HCT116 (cell line): ENCODE results near the gene DPP9. TPM values are rescaled to one million over a fixed set of nuclear protein-coding genes. Genes with fewer than 3 reads are reported as not detected.

Experiments used
- ATAC-seq: fragments of 200-7000 bp; cut with Tn5 transposase; 2 replicates; pipeline ENCODE4 v1.9.1; 2020; ENCODE audit warnings: mild to moderate bottlenecking, moderate library complexity
- BruUV-seq: library from RNA; stranded (reverse); fragments of 400-500 nt; replicated peaks from 2 replicates; lab custom pipeline; 2021; lab: Mats Ljungman, UMichigan
- CTCF ChIA-PET: fragments of 300-600 bp; sonication (Branson Sonifier 250); formaldehyde crosslinking; loops from one replicate; lab custom pipeline; 2021; ENCODE audit warnings: antibody characterized with exemption; lab: Charles Lee
- POLR2A ChIA-PET: fragments of 300-600, 350-600 bp; sonication (Branson Sonifier 250); formaldehyde crosslinking; loops from one replicate; lab custom pipeline; 2021; ENCODE audit warnings: antibody characterized with exemption; lab: Charles Lee
- RAD21 ChIA-PET, 2 experiments: fragments of 300-600 bp; sonication (Branson Sonifier 250); formaldehyde crosslinking; loops; one replicate each; lab custom pipeline; 2023; ENCODE audit warnings: low total read pairs in 2 of 2; ENCODE audit not compliant: uncharacterized antibody in 2 of 2, unreplicated experiment in 2 of 2, low non-redundant PET in 1 of 2; lab: Charles Lee
- DNase-seq: peaks from one replicate; pipeline ENCODE4 v3.0.0-alpha.2; 2010; ENCODE audit warnings: low read depth, low spot score
- H2AFZ ChIP-seq: fragments of 200-600 bp; shearing (Covaris generic), sonication (generic); 2 replicates; pipeline ENCODE4 v1.6.1; 2017; ENCODE audit warnings: low read depth, mixed run types, mixed read lengths, antibody characterized with exemption, low read length; ENCODE audit not compliant: poor library complexity, severe bottlenecking
- H3K27ac ChIP-seq: 2 replicates; pipeline ENCODE4 v1.5.1; 2012; ENCODE audit warnings: low read depth, low read length
- H3K27me3 ChIP-seq: fragments of 200-600 bp; sonication (generic); 2 replicates; pipeline ENCODE4 v1.6.1; 2016; ENCODE audit warnings: mixed run types, low read length, mixed read lengths; ENCODE audit not compliant: insufficient read depth
- H3K36me3 ChIP-seq, 2 experiments: fragments of 200-500 bp in 1 of 2; fragments of 200-600 bp in 1 of 2; sonication (Bioruptor generic) in 1 of 2; sonication (generic) in 1 of 2; 2 replicates each; pipeline versions ENCODE4 v1.5.1 to v1.6.1; 2014 to 2016; ENCODE audit warnings: low read length in 2 of 2, inconsistent platforms in 1 of 2, mixed read lengths in 1 of 2, mixed run types in 1 of 2; ENCODE audit not compliant: insufficient read depth in 2 of 2, control insufficient read depth in 1 of 2
- H3K4me1 ChIP-seq, 2 experiments: fragments of 200-600 bp in 1 of 2; sonication (generic) in 1 of 2; 2 replicates each; pipeline versions ENCODE4 v1.5.1 to v1.6.1; 2012 to 2017; ENCODE audit warnings: low read length in 2 of 2, inconsistent platforms in 1 of 2, mild to moderate bottlenecking in 1 of 2, mixed read lengths in 1 of 2, mixed run types in 1 of 2, moderate library complexity in 1 of 2; ENCODE audit not compliant: insufficient read depth in 2 of 2, control insufficient read depth in 1 of 2
- H3K4me2 ChIP-seq: fragments of 200-600 bp; sonication (generic); 2 replicates; pipeline ENCODE4 v1.6.1; 2017; ENCODE audit warnings: mixed run types, low read length, mixed read lengths
- H3K4me3 ChIP-seq, 2 experiments: fragments of 200-600 bp in 1 of 2; sonication (generic) in 1 of 2; replicated peaks in 1 of 2; 2 replicates each; pipeline ENCODE4 v1.5.1; 2011 to 2016; ENCODE audit warnings: low read length in 2 of 2, control low read depth in 1 of 2, low read depth in 1 of 2, mild to moderate bottlenecking in 1 of 2, mixed read lengths in 1 of 2, mixed run types in 1 of 2
- H3K79me2 ChIP-seq: fragments of 200-600 bp; sonication (generic); 2 replicates; pipeline ENCODE4 v1.6.1; 2017; ENCODE audit warnings: mild to moderate bottlenecking, mixed run types, low read length, moderate library complexity, mixed read lengths; ENCODE audit not compliant: insufficient read depth
- H3K9ac ChIP-seq: fragments of 200-600 bp; sonication (generic); 2 replicates; pipeline ENCODE4 v1.6.1; 2016; ENCODE audit warnings: low read length, mixed read lengths
- H3K9me2 ChIP-seq: fragments of 200-600 bp; sonication (generic), shearing (Covaris generic); 2 replicates; pipeline ENCODE4 v1.6.1; 2017; ENCODE audit warnings: mixed run types, mild to moderate bottlenecking, moderate library complexity; ENCODE audit not compliant: insufficient read depth
- H3K9me3 ChIP-seq, 2 experiments: fragments of 200-500 bp in 1 of 2; fragments of 200-600 bp in 1 of 2; sonication (Bioruptor generic) in 1 of 2; sonication (generic) in 1 of 2; 2 replicates each; pipeline ENCODE4 v1.6.1; 2014 to 2017; ENCODE audit warnings: low read length in 2 of 2, mixed read lengths in 2 of 2, inconsistent platforms in 1 of 2, low read depth in 1 of 2, mild to moderate bottlenecking in 1 of 2, mixed run types in 1 of 2, moderate library complexity in 1 of 2; ENCODE audit not compliant: control insufficient read depth in 1 of 2, insufficient read depth in 1 of 2
- H4K20me1 ChIP-seq: fragments of 200-600 bp; sonication (generic), shearing (Covaris generic); 2 replicates; pipeline ENCODE4 v1.6.1; 2017; ENCODE audit warnings: mixed run types, mild to moderate bottlenecking, moderate library complexity; ENCODE audit not compliant: insufficient read depth
- CBX3 ChIP-seq: IDR thresholded peaks from 2 replicates; pipeline ENCODE4 v1.6.1; 2012; ENCODE audit warnings: low read depth
- CEBPB ChIP-seq: IDR thresholded peaks from 2 replicates; pipeline ENCODE4 v1.6.1; 2012; ENCODE audit warnings: low read depth
- ELF1 ChIP-seq: IDR thresholded peaks from 2 replicates; pipeline ENCODE4 v1.6.1; 2012; ENCODE audit warnings: low read depth, borderline replicate concordance
- EZH2phosphoT487 ChIP-seq: fragments of 200-600 bp; IDR thresholded peaks from 2 replicates; pipeline ENCODE4 v1.6.1; 2018; ENCODE audit warnings: antibody characterized with exemption, borderline replicate concordance
- FOSL1 ChIP-seq: IDR thresholded peaks from 2 replicates; pipeline ENCODE4 v1.6.1; 2012; ENCODE audit warnings: low read depth
- JUND ChIP-seq: IDR thresholded peaks from 2 replicates; pipeline ENCODE4 v1.6.1; 2012
- MAX ChIP-seq: IDR thresholded peaks from 2 replicates; pipeline ENCODE4 v1.6.1; 2012
- RAD21 ChIP-seq: IDR thresholded peaks from 2 replicates; pipeline ENCODE4 v1.6.1; 2012; ENCODE audit warnings: low read depth, mild to moderate bottlenecking
- SIN3A ChIP-seq: IDR thresholded peaks from 2 replicates; pipeline ENCODE4 v1.6.1; 2012; ENCODE audit warnings: low read depth
- SRF ChIP-seq: IDR thresholded peaks from 2 replicates; pipeline ENCODE4 v1.6.1; 2012; ENCODE audit warnings: low read depth
- TCF7L2 ChIP-seq: IDR thresholded peaks from 2 replicates; pipeline ENCODE4 v1.7.0; 2011; ENCODE audit warnings: borderline replicate concordance, inconsistent platforms; ENCODE audit not compliant: insufficient read depth, insufficient read length; ENCODE audit errors: extremely low read depth
- intact Hi-C: fragments of 100-400 bp; cut with micrococcal nuclease; formaldehyde crosslinking; loops from 2 replicates; pipeline ENCODE4 v1.10.0; 2022
- total RNA-seq: library from RNA; stranded (reverse); gene quantifications from one replicate; pipeline ENCODE4 v1.2.1, GENCODE V29; 2021; ENCODE audit not compliant: unreplicated experiment
- TF ChIP-seq, protein P1 (sequence below): IDR thresholded peaks from 2 replicates; pipeline ENCODE4 v1.6.1; 2011; ENCODE audit warnings: mild to moderate bottlenecking, low read length, moderate library complexity; ENCODE audit not compliant: insufficient replicate concordance; ENCODE audit errors: extremely low read depth
- TF ChIP-seq, protein P2 (sequence below), 3 experiments: fragments of 200-600 bp in 1 of 3; sonication (generic) in 1 of 3; IDR thresholded peaks in 2 of 3; conservative IDR thresholded peaks in 1 of 3; 2 replicates each; pipeline ENCODE4 v1.5.1; 2012 to 2017; ENCODE audit warnings: low read depth in 2 of 3, low read length in 2 of 3, antibody characterized with exemption in 1 of 3, borderline replicate concordance in 1 of 3, control low read depth in 1 of 3, mild to moderate bottlenecking in 1 of 3, mixed read lengths in 1 of 3, mixed run types in 1 of 3, moderate library complexity in 1 of 3; ENCODE audit not compliant: insufficient read depth in 1 of 3
- TF ChIP-seq, protein P3 (sequence below): IDR thresholded peaks from 2 replicates; pipeline ENCODE4 v1.6.1; 2012; ENCODE audit warnings: low read depth
- TF ChIP-seq, protein P4 (sequence below): IDR thresholded peaks from 2 replicates; pipeline ENCODE4 v1.6.1; 2012

Gene DPP9
- total RNA-seq, 1 experiment from 2014 or later = 67.6 TPM

DNA sequence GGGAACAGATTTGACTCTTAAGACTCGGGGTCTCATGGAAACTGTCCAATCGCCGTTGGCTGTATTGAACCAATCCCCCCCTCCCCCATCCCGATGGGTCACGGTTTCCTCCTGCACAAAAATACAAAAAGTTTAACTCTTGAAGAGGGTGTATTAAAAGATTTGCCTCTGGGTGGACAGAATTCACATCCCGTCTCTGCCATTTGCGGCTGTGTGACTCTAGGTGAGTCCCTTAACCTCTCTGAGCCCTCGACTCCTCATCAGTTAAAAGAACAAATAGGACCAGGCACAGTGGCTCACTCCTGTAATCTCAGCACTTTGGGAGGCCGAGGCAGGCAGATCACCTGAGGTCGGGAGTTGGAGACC, 36.6 kb upstream of the DPP9 start:
- H3K4me1 ChIP-seq = peaks cover 5 to 14% of the 10 kb centered on the region in 2 experiments
- ATAC-seq = no peak
- TF ChIP-seq FOSL1 = no peak
- TF ChIP-seq, protein P1, sequence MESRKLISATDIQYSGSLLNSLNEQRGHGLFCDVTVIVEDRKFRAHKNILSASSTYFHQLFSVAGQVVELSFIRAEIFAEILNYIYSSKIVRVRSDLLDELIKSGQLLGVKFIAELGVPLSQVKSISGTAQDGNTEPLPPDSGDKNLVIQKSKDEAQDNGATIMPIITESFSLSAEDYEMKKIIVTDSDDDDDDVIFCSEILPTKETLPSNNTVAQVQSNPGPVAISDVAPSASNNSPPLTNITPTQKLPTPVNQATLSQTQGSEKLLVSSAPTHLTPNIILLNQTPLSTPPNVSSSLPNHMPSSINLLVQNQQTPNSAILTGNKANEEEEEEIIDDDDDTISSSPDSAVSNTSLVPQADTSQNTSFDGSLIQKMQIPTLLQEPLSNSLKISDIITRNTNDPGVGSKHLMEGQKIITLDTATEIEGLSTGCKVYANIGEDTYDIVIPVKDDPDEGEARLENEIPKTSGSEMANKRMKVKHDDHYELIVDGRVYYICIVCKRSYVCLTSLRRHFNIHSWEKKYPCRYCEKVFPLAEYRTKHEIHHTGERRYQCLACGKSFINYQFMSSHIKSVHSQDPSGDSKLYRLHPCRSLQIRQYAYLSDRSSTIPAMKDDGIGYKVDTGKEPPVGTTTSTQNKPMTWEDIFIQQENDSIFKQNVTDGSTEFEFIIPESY = no peak
- TF ChIP-seq TCF7L2 = no peak
- TF ChIP-seq, protein P2, sequence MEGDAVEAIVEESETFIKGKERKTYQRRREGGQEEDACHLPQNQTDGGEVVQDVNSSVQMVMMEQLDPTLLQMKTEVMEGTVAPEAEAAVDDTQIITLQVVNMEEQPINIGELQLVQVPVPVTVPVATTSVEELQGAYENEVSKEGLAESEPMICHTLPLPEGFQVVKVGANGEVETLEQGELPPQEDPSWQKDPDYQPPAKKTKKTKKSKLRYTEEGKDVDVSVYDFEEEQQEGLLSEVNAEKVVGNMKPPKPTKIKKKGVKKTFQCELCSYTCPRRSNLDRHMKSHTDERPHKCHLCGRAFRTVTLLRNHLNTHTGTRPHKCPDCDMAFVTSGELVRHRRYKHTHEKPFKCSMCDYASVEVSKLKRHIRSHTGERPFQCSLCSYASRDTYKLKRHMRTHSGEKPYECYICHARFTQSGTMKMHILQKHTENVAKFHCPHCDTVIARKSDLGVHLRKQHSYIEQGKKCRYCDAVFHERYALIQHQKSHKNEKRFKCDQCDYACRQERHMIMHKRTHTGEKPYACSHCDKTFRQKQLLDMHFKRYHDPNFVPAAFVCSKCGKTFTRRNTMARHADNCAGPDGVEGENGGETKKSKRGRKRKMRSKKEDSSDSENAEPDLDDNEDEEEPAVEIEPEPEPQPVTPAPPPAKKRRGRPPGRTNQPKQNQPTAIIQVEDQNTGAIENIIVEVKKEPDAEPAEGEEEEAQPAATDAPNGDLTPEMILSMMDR (IDR thresholded peaks at IDR 0.05 in 2 of 3, conservative IDR thresholded peaks at IDR 0.05 in 1 of 3; ENCODE audit: borderline replicate concordance in 1 of 3, insufficient read depth in 1 of 3, low read depth in 2 of 3, low read length in 2 of 3) = no peak
- TF ChIP-seq RAD21 = no peak
- TF ChIP-seq ELF1 = no peak
- TF ChIP-seq SRF = no peak
- TF ChIP-seq, protein P3, sequence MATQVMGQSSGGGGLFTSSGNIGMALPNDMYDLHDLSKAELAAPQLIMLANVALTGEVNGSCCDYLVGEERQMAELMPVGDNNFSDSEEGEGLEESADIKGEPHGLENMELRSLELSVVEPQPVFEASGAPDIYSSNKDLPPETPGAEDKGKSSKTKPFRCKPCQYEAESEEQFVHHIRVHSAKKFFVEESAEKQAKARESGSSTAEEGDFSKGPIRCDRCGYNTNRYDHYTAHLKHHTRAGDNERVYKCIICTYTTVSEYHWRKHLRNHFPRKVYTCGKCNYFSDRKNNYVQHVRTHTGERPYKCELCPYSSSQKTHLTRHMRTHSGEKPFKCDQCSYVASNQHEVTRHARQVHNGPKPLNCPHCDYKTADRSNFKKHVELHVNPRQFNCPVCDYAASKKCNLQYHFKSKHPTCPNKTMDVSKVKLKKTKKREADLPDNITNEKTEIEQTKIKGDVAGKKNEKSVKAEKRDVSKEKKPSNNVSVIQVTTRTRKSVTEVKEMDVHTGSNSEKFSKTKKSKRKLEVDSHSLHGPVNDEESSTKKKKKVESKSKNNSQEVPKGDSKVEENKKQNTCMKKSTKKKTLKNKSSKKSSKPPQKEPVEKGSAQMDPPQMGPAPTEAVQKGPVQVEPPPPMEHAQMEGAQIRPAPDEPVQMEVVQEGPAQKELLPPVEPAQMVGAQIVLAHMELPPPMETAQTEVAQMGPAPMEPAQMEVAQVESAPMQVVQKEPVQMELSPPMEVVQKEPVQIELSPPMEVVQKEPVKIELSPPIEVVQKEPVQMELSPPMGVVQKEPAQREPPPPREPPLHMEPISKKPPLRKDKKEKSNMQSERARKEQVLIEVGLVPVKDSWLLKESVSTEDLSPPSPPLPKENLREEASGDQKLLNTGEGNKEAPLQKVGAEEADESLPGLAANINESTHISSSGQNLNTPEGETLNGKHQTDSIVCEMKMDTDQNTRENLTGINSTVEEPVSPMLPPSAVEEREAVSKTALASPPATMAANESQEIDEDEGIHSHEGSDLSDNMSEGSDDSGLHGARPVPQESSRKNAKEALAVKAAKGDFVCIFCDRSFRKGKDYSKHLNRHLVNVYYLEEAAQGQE = no peak
- TF ChIP-seq EZH2phosphoT487 = no peak
- no peak for TF ChIP-seq SIN3A
- no peak for TF ChIP-seq CBX3
- TF ChIP-seq MAX = no peak
- TF ChIP-seq, protein P4, sequence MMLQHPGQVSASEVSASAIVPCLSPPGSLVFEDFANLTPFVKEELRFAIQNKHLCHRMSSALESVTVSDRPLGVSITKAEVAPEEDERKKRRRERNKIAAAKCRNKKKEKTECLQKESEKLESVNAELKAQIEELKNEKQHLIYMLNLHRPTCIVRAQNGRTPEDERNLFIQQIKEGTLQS = no peak
- no peak for TF ChIP-seq JUND
- no peak for TF ChIP-seq CEBPB
- TF ChIP-seq, all 23 proteins: peak for 0
- Histone ChIP-seq H3K36me3 (no peaks in the 10 kb centered on the region), H3K27me3 (no peaks in the 10 kb centered on the region), H2AFZ (peak overlapping the region; percentile 94), H3K4me2 (peak overlapping the region; percentile 91), H3K9me2 (no peaks in the 10 kb centered on the region), H3K9ac (no peak overlapping the region; the same call in 1 of the 2 replicates), H3K4me3 (peak overlapping the region; percentile 38 to 54), H3K9me3 (no peaks in the 10 kb centered on the region), H3K79me2 (no peaks in the 10 kb centered on the region), H4K20me1 (no peaks in the 10 kb centered on the region), H3K27ac (no peak overlapping the region)
- ChIA-PET POLR2A (no interaction called here), CTCF (interaction anchor here (1.0 kb wide), 1 partner anchor 31 kb away, joined by 3 read pairs; the partner anchor contains the start of gene FEM1A), RAD21 (interaction anchor here in 1 of 2 experiments (0.7 kb wide), 1 partner anchor 432 kb away, joined by 3 read pairs; no protein-coding TSS in a partner anchor)
- intact Hi-C loops = no loop called here
- BruUV-seq = no TSS peak
- no peak for DNase-seq
